Esophagus muscularis mucosa (tissue), 3 donors: ENCODE results near the gene WDR20.

Experiments used
- POLR2A ChIP-seq: fragments of 450-650 bp; IDR thresholded peaks from one replicate; pipeline ENCODE4 v1.6.1; 2017; ENCODE audit warnings: antibody characterized with exemption, moderate library complexity, mild to moderate bottlenecking, low read depth
- POLR2AphosphoS5 ChIP-seq, 2 donors: sonication (generic); formaldehyde crosslinking; IDR thresholded peaks; one replicate each; pipeline ENCODE4 v1.6.1; 2017; ENCODE audit warnings: antibody characterized with exemption in 2 of 2
- TF ChIP-seq, protein P1 (sequence below), 3 experiments: fragments of 200-600 bp in 2 of 3; fragments of 450-650 bp in 1 of 3; sonication (generic) in 2 of 3; IDR thresholded peaks; one replicate each; pipeline ENCODE4 v1.5.1; 2017 to 2019; ENCODE audit warnings: antibody characterized with exemption in 3 of 3, mild to moderate bottlenecking in 2 of 3, moderate library complexity in 1 of 3

DNA sequence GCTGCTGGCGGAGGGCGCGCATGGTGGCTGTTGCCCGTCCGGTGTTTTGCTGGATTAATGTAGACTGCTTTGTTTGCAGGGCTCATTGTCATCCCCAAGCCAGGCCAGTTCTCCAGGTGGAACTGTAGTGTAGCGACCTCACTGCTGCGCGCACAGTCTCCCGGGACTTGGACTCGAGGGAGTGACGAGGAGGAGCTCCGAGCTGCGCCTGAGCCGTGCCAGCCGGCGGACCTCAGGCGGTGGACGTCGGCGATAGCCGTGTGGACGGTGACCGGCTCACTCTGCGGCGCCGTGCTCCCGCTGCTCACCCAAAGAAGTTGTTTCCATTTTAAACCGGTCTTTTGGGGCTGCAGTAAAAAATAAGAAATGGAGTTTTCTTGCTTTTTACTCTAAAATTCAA is 83.1 kb downstream of the WDR20 start:
- TF ChIP-seq POLR2A (no peak), POLR2AphosphoS5 (IDR thresholded peaks at IDR 0.05) (no peak)
- TF ChIP-seq, protein P1, sequence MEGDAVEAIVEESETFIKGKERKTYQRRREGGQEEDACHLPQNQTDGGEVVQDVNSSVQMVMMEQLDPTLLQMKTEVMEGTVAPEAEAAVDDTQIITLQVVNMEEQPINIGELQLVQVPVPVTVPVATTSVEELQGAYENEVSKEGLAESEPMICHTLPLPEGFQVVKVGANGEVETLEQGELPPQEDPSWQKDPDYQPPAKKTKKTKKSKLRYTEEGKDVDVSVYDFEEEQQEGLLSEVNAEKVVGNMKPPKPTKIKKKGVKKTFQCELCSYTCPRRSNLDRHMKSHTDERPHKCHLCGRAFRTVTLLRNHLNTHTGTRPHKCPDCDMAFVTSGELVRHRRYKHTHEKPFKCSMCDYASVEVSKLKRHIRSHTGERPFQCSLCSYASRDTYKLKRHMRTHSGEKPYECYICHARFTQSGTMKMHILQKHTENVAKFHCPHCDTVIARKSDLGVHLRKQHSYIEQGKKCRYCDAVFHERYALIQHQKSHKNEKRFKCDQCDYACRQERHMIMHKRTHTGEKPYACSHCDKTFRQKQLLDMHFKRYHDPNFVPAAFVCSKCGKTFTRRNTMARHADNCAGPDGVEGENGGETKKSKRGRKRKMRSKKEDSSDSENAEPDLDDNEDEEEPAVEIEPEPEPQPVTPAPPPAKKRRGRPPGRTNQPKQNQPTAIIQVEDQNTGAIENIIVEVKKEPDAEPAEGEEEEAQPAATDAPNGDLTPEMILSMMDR (IDR thresholded peaks at IDR 0.05): no peak
